ENCODE results near the gene RNGTT. TPM values are rescaled to one million over a fixed set of nuclear protein-coding genes. Genes with fewer than 3 reads are reported as not detected.

The RNGTT gene
- total RNA-seq, 2 donors from 2014 or later, result 13.5 to 20.5 TPM

DNA sequence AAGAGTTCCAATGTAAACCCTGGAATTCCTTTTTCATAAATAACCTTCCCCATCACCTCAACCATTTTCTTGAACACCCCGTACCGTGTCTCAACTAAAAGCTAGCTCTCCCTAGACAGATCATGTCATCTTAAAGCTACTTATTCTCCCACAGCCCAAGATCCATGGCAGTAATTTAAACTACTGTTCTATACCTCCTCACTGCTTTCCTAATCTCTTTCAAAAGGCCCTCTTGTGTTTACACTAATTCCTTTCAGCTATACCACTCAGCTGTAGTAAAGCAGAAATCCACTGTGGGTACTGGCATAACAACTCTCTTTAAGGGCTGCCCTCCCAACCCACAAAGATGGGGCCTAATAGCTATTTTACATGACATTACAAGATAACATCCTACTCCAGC is 67.5 kb downstream of the RNGTT start:
- Histone ChIP-seq H3K4me3 (no peak overlapping the region), H3K36me3 (no peaks in the 10 kb centered on the region), H3K4me1 (ENCODE audit: control insufficient read depth in 1 of 2, low read depth in 2 of 2) (no peaks in the 10 kb centered on the region), H3K9me3 (no peaks in the 10 kb centered on the region), H3K27me3 (replicated peaks; ENCODE audit: insufficient read depth) (no peaks in the 10 kb centered on the region), H3K27ac (no peak overlapping the region)
- TF ChIP-seq, protein P1, sequence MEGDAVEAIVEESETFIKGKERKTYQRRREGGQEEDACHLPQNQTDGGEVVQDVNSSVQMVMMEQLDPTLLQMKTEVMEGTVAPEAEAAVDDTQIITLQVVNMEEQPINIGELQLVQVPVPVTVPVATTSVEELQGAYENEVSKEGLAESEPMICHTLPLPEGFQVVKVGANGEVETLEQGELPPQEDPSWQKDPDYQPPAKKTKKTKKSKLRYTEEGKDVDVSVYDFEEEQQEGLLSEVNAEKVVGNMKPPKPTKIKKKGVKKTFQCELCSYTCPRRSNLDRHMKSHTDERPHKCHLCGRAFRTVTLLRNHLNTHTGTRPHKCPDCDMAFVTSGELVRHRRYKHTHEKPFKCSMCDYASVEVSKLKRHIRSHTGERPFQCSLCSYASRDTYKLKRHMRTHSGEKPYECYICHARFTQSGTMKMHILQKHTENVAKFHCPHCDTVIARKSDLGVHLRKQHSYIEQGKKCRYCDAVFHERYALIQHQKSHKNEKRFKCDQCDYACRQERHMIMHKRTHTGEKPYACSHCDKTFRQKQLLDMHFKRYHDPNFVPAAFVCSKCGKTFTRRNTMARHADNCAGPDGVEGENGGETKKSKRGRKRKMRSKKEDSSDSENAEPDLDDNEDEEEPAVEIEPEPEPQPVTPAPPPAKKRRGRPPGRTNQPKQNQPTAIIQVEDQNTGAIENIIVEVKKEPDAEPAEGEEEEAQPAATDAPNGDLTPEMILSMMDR (IDR thresholded peaks at IDR 0.05), result no peak
- DNase-seq (ENCODE audit: low spot score) (no peak), ATAC-seq (ENCODE audit: insufficient number of reproducible peaks, low FRiP score, low read depth) (no peak)

DNA sequence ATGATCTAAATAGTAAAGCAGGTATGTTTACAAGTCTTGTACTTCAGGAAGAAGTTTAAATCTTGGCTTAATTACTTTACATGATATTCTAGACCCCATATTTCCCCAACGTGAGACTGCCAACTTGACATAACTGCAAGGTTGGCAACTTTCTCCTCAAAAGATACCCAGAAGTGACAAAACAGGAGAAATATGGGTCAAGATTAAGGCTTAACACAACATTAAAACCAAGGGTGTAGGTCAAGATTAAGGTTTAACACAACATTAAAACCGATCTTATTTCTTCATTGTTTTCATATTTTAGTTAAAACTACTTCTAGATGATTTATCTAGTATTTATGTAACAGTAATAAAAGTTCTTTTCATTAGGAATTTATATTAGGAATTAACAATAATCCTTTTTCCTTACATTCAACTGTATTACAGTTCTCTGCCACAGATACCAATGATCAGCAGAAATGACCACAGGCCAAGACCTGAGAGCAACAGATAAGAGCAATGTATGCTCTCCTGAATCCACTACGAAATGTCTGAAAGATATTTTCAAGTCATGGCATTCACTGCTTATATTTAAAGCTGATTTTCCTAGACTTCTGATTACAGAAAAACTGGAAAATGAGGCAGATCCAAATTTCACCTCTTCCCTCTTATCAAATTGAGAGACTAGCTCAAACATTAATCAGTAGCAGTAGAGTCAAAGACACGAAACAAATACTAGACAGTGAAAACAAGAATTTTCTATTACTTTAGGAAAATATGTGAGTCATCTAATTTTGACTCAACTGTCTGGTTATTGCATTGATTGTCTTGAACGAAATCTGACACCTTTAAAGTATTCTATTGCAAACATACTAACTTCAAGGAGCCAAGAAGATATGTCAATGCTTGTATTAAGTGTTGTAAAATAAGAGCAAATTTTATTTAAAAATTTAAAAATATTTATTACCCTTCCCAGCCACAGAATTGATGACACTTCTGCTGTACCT is 72.3 kb downstream of the RNGTT start:
- H3K27me3 ChIP-seq (replicated peaks; ENCODE audit: insufficient read depth), result no peaks in the 10 kb centered on the region
- no peak for ATAC-seq (ENCODE audit: insufficient number of reproducible peaks, low FRiP score, low read depth)

DNA sequence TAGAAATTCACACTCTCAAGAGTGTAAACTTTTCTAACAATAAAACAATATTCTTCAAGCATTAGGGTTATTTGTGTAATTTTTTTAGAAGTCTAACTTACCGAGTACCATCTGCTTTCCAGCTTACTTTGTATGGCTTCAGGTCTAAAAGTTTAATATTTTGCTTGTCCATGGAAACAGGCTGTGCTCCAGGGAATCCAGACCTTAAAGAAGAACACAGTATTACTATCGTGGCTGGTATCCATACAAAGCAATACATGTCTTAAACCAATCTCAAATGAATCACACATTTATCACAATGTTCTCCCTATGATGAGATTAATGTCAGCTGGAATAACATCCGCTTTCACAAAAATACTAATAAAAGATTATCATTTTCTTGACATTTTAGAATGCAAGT is 73.0 kb downstream of the RNGTT start:
- H3K9me3 ChIP-seq, result no peaks in the 10 kb centered on the region
- H3K4me1 ChIP-seq (ENCODE audit: control insufficient read depth in 1 of 2, low read depth in 2 of 2), result peaks cover 0 to 11% of the 10 kb centered on the region in 2 donors
- no peak overlapping the region for H3K4me3 ChIP-seq
- no peaks in the 10 kb centered on the region for H3K27me3 ChIP-seq (replicated peaks; ENCODE audit: insufficient read depth)
- DNase-seq (ENCODE audit: low spot score), result no peak
- H3K36me3 ChIP-seq, result no peaks in the 10 kb centered on the region
- TF ChIP-seq, protein P1 (IDR thresholded peaks at IDR 0.05), result no peak
- H3K27ac ChIP-seq, result peak overlapping the region in 1 of 2 donors; percentile 8
- ATAC-seq (ENCODE audit: insufficient number of reproducible peaks, low FRiP score, low read depth), result no peak

More for the DNA sequence above, 72.3 kb downstream of the RNGTT start:
- H3K4me3 ChIP-seq, result no peak overlapping the region
- TF ChIP-seq, protein P1 (IDR thresholded peaks at IDR 0.05), result no peak
- H3K9me3 ChIP-seq, result no peaks in the 10 kb centered on the region
- H3K27ac ChIP-seq, result peak overlapping the region in 1 of 2 donors; percentile 8
- DNase-seq (ENCODE audit: low spot score), result no peak
- peaks cover 0 to 11% of the 10 kb centered on the region in 2 donors for H3K4me1 ChIP-seq (ENCODE audit: control insufficient read depth in 1 of 2, low read depth in 2 of 2)
- H3K36me3 ChIP-seq, result no peaks in the 10 kb centered on the region

DNA sequence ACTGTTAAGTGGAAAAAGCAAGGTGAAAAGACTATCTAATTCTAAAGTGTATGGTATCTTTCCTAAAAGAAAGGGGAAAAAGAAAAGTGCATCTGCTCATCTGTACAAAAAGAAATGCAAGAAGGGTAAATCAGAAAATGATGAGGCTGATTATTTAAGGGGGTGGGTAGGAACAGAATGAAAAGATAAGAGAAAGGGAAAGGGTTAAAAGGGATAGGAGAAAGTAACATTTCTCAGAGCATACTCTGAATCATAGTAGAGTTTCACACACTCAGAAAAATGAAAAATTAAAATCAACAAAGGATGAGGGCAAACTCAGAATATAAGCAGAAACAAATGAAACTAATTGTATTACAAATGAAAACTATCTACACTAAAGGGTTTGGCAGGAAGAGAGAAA is 79.1 kb downstream of the RNGTT start:
- Histone ChIP-seq H3K9me3 (no peaks in the 10 kb centered on the region), H3K4me1 (ENCODE audit: control insufficient read depth in 1 of 2, low read depth in 2 of 2) (peaks cover 5 to 9% of the 10 kb centered on the region in 2 donors), H3K27ac (no peak overlapping the region), H3K27me3 (replicated peaks; ENCODE audit: insufficient read depth) (no peaks in the 10 kb centered on the region), H3K36me3 (no peaks in the 10 kb centered on the region), H3K4me3 (no peak overlapping the region)
- DNase-seq (ENCODE audit: low spot score), result no peak
- no peak for ATAC-seq (ENCODE audit: insufficient number of reproducible peaks, low FRiP score, low read depth)
- TF ChIP-seq, protein P1 (IDR thresholded peaks at IDR 0.05), result no peak

DNA sequence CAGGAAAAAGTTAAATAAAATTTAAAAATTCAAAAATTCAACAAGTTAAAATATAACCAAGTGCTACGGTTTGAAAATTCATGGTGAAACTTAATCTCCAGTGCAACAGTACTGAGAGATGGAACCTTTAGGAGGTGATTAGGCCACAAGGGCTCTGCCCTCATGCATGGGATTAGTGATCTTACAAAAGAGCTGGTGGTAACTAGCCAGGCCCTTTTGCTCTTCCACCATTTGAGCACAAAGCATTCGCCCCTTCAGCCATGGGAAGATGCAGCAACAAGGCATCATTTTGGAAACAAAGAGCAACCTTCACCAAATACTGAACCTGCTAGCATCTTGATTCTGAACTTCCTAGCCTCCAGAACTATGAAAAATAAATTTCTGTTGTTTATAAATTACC is 80.9 kb downstream of the RNGTT start:
- H3K4me3 ChIP-seq, result no peak overlapping the region
- DNase-seq (ENCODE audit: low spot score), result no peak
- ATAC-seq (ENCODE audit: insufficient number of reproducible peaks, low FRiP score, low read depth), result no peak
- no peak overlapping the region for H3K27ac ChIP-seq
- H3K9me3 ChIP-seq, result no peaks in the 10 kb centered on the region
- no peaks in the 10 kb centered on the region for H3K27me3 ChIP-seq (replicated peaks; ENCODE audit: insufficient read depth)
- no peaks in the 10 kb centered on the region for H3K36me3 ChIP-seq
- TF ChIP-seq, protein P1 (IDR thresholded peaks at IDR 0.05), result no peak
- peaks cover 5 to 9% of the 10 kb centered on the region in 2 donors for H3K4me1 ChIP-seq (ENCODE audit: control insufficient read depth in 1 of 2, low read depth in 2 of 2)
